ENCODE results near the gene RNF31. TPM values are rescaled to one million over a fixed set of nuclear protein-coding genes. Genes with fewer than 3 reads are reported as not detected.

RNF31 gene
- 66.8 and 79.3 TPM in 2 replicates for total RNA-seq (2014; rRNA removed; shearing (Covaris generic))

DNA sequence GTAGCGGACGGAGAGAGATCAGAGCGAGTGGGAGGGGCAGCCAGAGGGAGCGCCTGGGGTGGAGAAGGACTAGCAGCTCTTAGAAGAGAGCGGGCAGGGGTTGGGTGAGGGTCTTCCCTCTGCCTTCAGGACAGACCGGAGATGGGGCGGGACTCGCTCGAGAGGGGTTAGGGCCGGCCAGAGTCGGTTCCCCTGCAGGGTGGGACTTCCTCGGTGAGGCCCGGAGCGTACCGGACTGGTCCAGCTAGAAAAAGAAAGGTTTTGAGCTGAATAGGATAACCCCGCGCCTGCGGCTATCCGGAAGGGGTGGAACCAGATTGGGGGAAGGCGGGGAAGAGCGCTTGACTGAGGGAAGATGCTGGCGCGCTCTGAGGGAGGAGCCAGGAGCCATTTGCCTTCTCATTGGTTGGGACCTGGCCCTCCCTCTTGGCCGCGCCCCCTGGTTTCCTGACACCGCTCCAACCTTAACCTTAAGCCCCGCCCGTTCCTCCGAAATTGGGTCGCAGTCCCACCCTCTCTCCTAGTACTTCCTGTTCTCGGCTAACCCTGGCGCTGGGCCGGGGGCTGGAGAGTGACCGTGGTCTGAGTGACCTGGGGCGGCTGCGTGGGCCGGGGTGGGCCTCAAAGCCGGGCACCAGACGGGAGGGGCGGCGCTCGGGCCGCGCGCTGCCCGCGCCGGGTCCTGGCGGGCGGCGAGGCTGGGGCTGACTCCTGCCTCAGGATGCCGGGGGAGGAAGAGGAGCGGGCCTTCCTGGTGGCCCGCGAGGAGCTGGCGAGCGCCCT lies at the start of gene RNF31:
TSS of gene RNF31 (plus strand) at position 521 of the 783 bp plus-strand sequence. CDS start at position 722, 201 bp downstream.

DNA sequence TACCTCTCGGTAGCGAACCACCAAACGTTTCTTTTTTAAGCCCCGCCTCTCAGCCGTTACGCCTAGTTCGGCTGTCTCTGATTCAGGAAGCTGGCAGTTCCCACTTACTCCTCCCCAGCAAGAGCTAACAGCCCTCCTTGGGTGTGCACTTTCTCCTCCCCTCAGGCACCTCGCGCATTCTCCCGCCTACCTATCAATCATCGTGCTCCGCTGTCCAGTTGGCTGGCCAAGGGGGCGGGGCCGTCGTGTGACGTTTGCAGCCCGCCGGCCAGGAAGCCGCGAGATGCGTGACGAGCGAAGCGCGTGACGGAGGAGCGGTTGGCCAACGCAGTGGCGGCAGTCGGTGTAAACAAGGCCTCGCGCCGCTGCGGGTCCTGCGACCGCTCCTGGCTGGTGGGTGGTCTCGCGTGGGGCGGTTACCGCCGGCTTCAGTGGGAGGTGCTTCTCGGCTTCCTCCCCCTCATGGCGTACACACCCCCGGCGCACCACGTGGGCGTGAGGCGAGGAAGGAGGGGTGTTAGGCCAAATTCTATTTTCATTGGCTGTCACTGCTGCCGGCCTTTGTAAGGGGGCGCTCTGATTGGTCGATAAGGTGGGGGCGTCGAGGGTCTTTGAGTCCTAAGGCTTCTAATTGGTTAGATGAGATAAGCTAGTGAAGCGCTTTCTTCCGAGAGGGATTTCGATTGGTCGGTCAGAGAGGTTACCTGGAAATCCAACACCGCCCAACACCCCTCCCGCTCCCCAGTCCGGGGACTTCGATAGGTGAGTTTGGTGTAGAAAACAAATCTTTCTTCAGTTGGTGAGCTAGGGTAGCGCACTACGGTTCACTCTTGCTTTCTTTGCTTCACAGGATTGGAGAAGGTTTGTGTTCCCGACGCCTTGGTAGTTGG lies 32.5 kb upstream of the RNF31 start, which contains the start of the genes DCAF11 and NRL:
TSS of gene DCAF11 (plus strand) at position 246 of the 890 bp plus-strand sequence. CDS start 818 bp downstream, outside the sequence.
TSS of gene NRL (minus strand) at position 418 of the 890 bp plus-strand sequence. CDS start 32,101 bp downstream, outside the sequence.

DNA sequence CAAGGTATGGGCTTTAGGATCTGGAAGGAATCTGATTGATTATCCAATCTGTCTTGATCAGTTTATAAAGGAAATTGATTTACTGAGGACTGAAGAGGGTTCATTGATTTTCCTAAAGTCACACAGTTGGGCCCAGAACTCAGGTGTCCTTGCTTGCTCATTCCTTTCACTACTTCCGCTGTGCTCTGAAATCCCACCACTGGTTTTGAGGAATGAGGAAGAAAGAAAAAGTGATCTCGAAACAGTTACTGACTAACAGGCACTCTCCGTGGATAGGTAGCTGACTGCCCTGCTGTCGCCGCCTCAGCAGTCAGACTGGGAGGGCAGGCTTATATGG lies 16.9 kb upstream of the RNF31 start, which contains the start of gene FITM1:
TSS of gene FITM1 (plus strand) at position 280 of the 337 bp plus-strand sequence. CDS start 905 bp downstream, outside the sequence.

GRCh38 chr14:24135834-24136683 lies 11.2 kb upstream of the RNF31 start, which contains the start of gene PSME1:
Gene PSME1 (plus strand): TSS chr14:24136194. CDS start chr14:24136263, 69 bp downstream.

DNA sequence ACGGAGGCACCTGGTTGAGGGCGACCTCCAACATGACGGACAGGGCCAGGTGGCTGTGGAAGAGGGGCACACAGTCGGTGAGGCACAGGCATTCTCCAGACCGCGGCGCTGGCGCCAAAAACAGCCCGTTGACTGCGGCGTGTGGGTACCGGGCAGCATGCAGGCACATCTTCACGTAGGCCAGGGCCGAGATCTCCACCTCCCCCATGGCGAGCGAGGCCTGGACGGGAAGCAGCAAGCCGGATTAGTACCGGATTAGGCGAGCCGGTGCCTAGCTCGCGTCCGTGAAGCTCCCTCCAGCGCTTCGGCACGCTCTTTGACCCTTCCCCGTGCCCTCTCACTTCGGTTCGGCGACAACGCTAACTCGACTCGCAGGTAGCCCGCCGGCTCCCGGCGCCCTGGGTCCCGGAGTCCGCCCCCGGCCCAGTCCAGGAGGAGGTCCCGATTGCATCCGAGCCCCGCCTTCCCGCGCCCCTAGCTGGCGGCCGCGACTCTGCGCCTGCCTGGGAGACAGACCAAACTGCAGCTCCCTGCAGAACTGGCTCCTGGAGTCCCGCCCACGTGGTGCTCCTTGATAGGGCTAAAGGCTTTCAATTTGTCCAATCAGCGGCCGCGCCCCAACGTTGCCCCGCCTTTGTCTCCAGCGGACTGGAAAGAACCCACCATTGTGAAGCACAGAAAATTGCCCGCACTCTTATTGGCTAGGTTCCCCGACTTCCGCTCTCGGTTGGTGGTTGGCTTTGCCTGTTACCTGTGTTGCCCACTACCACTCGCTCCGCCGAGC lies 6.0 kb upstream of the RNF31 start, which contains the start of gene EMC9:
TSS of gene EMC9 (minus strand) at position 495 of the 784 bp plus-strand sequence. CDS start at position 208, 287 bp downstream.

GRCh38 chr14:24146453-24146977 lies 783 bp upstream of the RNF31 start, which contains the start of gene PSME2:
Gene PSME2 (minus strand): TSS chr14:24146610. CDS start chr14:24146581, 29 bp downstream.

DNA sequence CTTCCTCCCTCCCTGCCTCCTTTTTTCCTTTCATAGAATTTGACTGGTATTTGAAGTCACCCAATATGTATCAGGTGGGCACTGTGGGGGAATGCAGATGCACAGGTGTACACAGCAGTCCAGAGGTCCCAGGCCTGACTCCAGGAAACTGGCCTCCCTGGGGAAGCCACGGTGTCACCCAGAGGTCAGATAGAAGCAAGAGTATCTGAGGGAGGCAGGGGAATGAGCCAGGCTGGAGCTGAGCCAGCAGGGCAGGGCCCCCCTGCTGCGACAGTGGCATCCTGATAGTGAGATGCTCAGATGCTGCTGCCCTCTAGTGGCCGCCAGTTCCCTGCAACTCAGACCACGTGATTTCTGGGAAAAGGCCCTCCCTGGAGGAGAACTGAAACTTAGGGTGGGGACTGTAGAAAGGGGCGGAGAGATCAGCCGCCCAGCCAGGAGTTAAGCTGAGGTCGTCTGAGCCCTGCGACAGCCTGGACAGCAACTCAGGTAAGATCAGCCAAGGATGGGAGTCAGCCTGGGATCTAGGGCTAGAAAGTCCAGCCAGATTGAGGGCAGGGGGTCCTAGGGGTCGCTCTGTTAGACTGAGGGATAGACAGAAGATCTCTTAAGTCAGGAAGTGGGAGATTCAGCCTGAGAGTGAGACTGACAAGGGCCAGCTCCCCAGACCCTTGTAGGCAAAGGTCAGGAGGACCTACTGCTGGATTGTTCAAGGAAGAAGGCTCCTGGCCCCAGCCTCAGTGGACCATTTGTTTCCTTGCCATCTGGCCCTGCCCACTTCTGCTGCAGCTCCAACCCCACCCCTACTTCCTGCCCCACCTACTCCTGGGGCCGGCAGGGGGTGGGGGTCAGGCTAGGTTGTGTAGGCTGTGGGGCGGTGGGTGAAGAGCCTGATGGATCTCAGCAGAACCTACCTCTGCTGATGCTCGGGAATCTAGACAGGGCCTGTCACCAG lies 13.8 kb downstream of the RNF31 start, which contains the start of gene IRF9:
TSS of gene IRF9 (plus strand) at position 416 of the 955 bp plus-strand sequence. CDS start 880 bp downstream, outside the sequence.

GRCh38 chr14:24171422-24172260 lies 24.3 kb downstream of the RNF31 start, which contains the start of gene REC8:
Gene REC8 (plus strand): TSS chr14:24172080. CDS start chr14:24172553, 473 bp downstream.

DNA sequence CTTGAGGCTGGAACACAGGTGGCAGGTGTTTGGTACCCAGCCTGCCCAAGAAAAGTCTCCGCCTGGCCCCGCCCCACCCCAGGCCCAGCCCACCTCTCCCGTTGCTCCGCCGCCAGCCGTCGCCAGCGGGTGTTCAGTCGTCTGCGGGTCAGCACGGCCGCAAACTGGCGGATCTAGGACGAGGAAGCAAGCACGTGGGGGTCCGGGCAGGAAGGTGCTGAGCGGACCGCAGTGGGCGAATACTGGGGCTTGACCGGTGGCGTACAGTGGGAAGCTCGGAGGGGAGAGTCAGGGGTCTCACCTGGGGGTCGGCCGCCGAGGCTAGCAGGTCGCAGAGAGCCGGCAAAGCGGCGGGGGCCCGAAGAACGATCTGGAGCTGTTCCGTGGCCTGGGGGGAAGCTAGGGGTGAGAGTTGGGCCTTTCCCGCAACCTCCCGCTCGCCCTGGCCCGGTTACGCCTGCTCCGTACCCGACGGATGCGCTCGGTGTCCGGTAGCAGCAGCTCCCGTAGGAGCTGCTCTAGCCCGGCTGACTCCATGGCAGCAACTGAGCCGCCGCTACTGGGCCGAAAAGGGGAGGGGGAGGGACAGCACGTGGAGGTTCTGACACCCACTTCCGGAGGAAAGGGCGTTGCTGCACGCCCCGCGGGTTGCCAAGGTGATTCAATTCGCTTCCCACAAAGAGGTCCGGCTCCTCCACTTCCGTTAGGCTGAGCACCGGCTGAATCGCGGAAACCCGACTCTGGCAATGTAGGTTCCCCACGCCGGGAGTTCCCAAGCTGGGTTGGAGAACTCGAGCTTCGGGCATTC lies 41.2 kb downstream of the RNF31 start, which contains the start of gene IPO4:
TSS of gene IPO4 (minus strand) at position 566 of the 808 bp plus-strand sequence. CDS start at position 537, 29 bp downstream.

GRCh38 chr14:24195186-24196070 lies 48.1 kb downstream of the RNF31 start, which contains the start of gene TM9SF1:
Gene TM9SF1 (minus strand): TSS chr14:24195441. CDS start chr14:24195019, 422 bp downstream.

Small RNAs within 50 kb of the gene (small RNA-seq; reads per million reads assigned to genes)
- gene AL136295.4 (not detected), gene CHMP4A (not detected), gene IPO4 (not detected), gene IRF9 (not detected), gene RNA5SP383 (13.5 reads per million, percentile 90 among the genes with 10 or more reads in this experiment)

Other genes starting within 250 kb of the RNF31 start
- gene DHRS4, start 193.7 kb upstream of the RNF31 start, total RNA-seq (2014; rRNA removed; shearing (Covaris generic)) = 40.2 and 48.0 TPM in 2 replicates
- 20.4 and 23.5 TPM in 2 replicates for gene DHRS4L2, start 158.6 kb upstream of the RNF31 start, total RNA-seq (2014; rRNA removed; shearing (Covaris generic))
- 0.34 and 0.41 TPM in 2 replicates for gene CARMIL3, start 95.5 kb upstream of the RNF31 start, total RNA-seq (2014; rRNA removed; shearing (Covaris generic))
- gene CPNE6, start 75.9 kb upstream of the RNF31 start, total RNA-seq (2014; rRNA removed; shearing (Covaris generic)) = not detected in 2 replicates
- gene PCK2, start 53.2 kb upstream of the RNF31 start, total RNA-seq (2014; rRNA removed; shearing (Covaris generic)) = 50.4 and 54.3 TPM in 2 replicates
- gene DCAF11, start 32.7 kb upstream of the RNF31 start, total RNA-seq (2014; rRNA removed; shearing (Covaris generic)) = 53.4 and 55.0 TPM in 2 replicates
- gene NRL, start 32.5 kb upstream of the RNF31 start, total RNA-seq (2014; rRNA removed; shearing (Covaris generic)) = 0.94 and 2.0 TPM in 2 replicates
- gene FITM1, start 16.8 kb upstream of the RNF31 start, total RNA-seq (2014; rRNA removed; shearing (Covaris generic)) = 0.37 TPM in 1 of 2 replicates, not detected in the other
- 156 and 194 TPM in 2 replicates for gene PSME1, start 11.3 kb upstream of the RNF31 start, total RNA-seq (2014; rRNA removed; shearing (Covaris generic))
- gene EMC9, start 5.9 kb upstream of the RNF31 start, total RNA-seq (2014; rRNA removed; shearing (Covaris generic)) = 23.3 and 33.3 TPM in 2 replicates
- gene PSME2, start 888 bp upstream of the RNF31 start, total RNA-seq (2014; rRNA removed; shearing (Covaris generic)) = 207 and 210 TPM in 2 replicates
- gene IRF9, start 13.8 kb downstream of the RNF31 start, total RNA-seq (2014; rRNA removed; shearing (Covaris generic)) = 9.2 and 18.5 TPM in 2 replicates
- 1.2 and 3.3 TPM in 2 replicates for gene REC8, start 24.6 kb downstream of the RNF31 start, total RNA-seq (2014; rRNA removed; shearing (Covaris generic))
- gene IPO4, start 41.3 kb downstream of the RNF31 start, total RNA-seq (2014; rRNA removed; shearing (Covaris generic)) = 129 and 134 TPM in 2 replicates
- gene TM9SF1, start 47.9 kb downstream of the RNF31 start, total RNA-seq (2014; rRNA removed; shearing (Covaris generic)) = 35.1 and 37.9 TPM in 2 replicates
- not detected in 2 replicates for gene TSSK4, start 58.2 kb downstream of the RNF31 start, total RNA-seq (2014; rRNA removed; shearing (Covaris generic))
- gene CHMP4A, start 66.0 kb downstream of the RNF31 start, total RNA-seq (2014; rRNA removed; shearing (Covaris generic)) = 40.5 and 45.6 TPM in 2 replicates
- gene MDP1, start 68.6 kb downstream of the RNF31 start, total RNA-seq (2014; rRNA removed; shearing (Covaris generic)) = 13.8 and 20.6 TPM in 2 replicates
- gene NEDD8, start 84.9 kb downstream of the RNF31 start, total RNA-seq (2014; rRNA removed; shearing (Covaris generic)) = 247 and 277 TPM in 2 replicates
- 57.2 and 66.8 TPM in 2 replicates for gene GMPR2, start 85.4 kb downstream of the RNF31 start, total RNA-seq (2014; rRNA removed; shearing (Covaris generic))
- gene TINF2, start 95.1 kb downstream of the RNF31 start, total RNA-seq (2014; rRNA removed; shearing (Covaris generic)) = 27.6 and 27.8 TPM in 2 replicates
- gene TGM1, start 115.7 kb downstream of the RNF31 start, total RNA-seq (2014; rRNA removed; shearing (Covaris generic)) = 0.49 and 1.1 TPM in 2 replicates
- 30.0 and 35.3 TPM in 2 replicates for gene RABGGTA, start 124.1 kb downstream of the RNF31 start, total RNA-seq (2014; rRNA removed; shearing (Covaris generic))
- 7.5 and 8.2 TPM in 2 replicates for gene DHRS1, start 152.3 kb downstream of the RNF31 start, total RNA-seq (2014; rRNA removed; shearing (Covaris generic))
- gene NOP9, start 152.4 kb downstream of the RNF31 start, total RNA-seq (2014; rRNA removed; shearing (Covaris generic)) = 14.6 and 22.7 TPM in 2 replicates
- not detected in 2 replicates for gene CIDEB, start 160.5 kb downstream of the RNF31 start, total RNA-seq (2014; rRNA removed; shearing (Covaris generic))
- 11.0 and 14.6 TPM in 2 replicates for gene LTB4R2, start 162.6 kb downstream of the RNF31 start, total RNA-seq (2014; rRNA removed; shearing (Covaris generic))
- 10.5 and 15.5 TPM in 2 replicates for gene LTB4R, start 164.0 kb downstream of the RNF31 start, total RNA-seq (2014; rRNA removed; shearing (Covaris generic))
- gene ADCY4, start 187.6 kb downstream of the RNF31 start, total RNA-seq (2014; rRNA removed; shearing (Covaris generic)) = not detected in 2 replicates
- not detected in 2 replicates for gene RIPK3, start 192.5 kb downstream of the RNF31 start, total RNA-seq (2014; rRNA removed; shearing (Covaris generic))
- gene NFATC4, start 220.7 kb downstream of the RNF31 start, total RNA-seq (2014; rRNA removed; shearing (Covaris generic)) = 8.6 and 12.2 TPM in 2 replicates

Measured in A375 (cell line).